ENCODE measurements around the gene HSPA4. TPM values are rescaled to one million over a fixed set of nuclear protein-coding genes. Genes with fewer than 3 reads are reported as not detected.

HSPA4 gene
- total and polyA plus RNA-seq, 2 of the 13 experiments (the other 11 are each of a cell fraction or from before 2014, with no cell fraction given): 36.6 to 231 TPM

DNA sequence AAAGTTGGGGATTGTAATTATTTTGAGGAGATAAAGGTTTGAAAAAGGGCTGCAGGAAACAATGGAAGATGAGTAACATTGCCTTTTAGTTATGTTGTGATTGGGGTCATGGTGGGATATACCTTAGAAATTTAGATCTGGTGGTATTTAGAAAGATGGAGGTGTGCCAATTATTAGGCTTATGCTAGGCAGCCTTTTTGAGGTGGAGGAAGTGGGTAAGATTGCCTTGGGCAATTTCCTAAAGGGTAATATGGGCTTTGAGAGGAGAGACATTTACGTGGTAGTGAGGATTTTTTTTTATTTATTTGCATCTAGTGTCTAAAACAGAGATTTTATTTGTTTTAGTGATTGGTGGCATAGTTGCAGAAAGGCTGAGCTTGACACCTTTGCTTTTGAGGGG, 10.5 kb downstream of the HSPA4 start:
- Histone ChIP-seq H3K4me3 (replicated peaks in 1 of 3; ENCODE audit: insufficient read depth in 1 of 3, low read depth in 2 of 3, low read length in 3 of 3) (no peak overlapping the region), H3K27me3 (ENCODE audit: control insufficient read depth in 1 of 2, insufficient read depth in 2 of 2, low read length in 2 of 2) (no peaks in the 10 kb centered on the region), H4K20me1 (ENCODE audit: insufficient read depth, low read length) (peaks cover 33% of the 10 kb centered on the region), H3K4me1 (ENCODE audit: insufficient read depth, low read length) (peaks cover 26% of the 10 kb centered on the region), H3K27ac (ENCODE audit: extremely low read length, insufficient read depth, low read length) (no peak overlapping the region), H3K4me2 (ENCODE audit: low read depth, low read length) (no peak overlapping the region), H3K79me2 (ENCODE audit: insufficient read depth, low read length) (peaks cover 85% of the 10 kb centered on the region), H3K9ac (ENCODE audit: insufficient read depth, low read depth, low read length) (no peak overlapping the region), H2AFZ (ENCODE audit: low read length) (no peak overlapping the region), H3K9me3 (ENCODE audit: low read length) (no peaks in the 10 kb centered on the region), H3K36me3 (replicated peaks in 1 of 2; ENCODE audit: control insufficient read depth in 1 of 2, insufficient read depth in 2 of 2, low read length in 2 of 2) (peaks cover 7 to 31% of the 10 kb centered on the region in 2 experiments; a peak in 4 of 5 replicates)
- WGBS (ENCODE audit: low lambda C conversion rate): 86% methylated on average over 1 of the region's 1 CpG
- CTCF ChIA-PET (ENCODE audit: low intra/inter-chr PET ratio, low total read pairs): no interaction called here
- FAIRE-seq: no peak
- no peak for ATAC-seq
- DNase-seq (ENCODE audit: low spot score): no peak
- intact Hi-C loops (cut with micrococcal nuclease; ENCODE audit: unreplicated experiment): no loop called here
- no TSS peak for BruUV-seq (replicated peaks)
- POLR2A ChIA-PET: no interaction called here
- in situ Hi-C loops (cut with HindIII; ENCODE audit: extremely low pct_ligation_motif_present, low pct_unique_long_range_greater_than_20kb): no loop called here
- TF ChIP-seq ZSCAN12 (CRISPR knock-in tag; IDR thresholded peaks at IDR 0.05) (no peak), ZNF224 (CRISPR knock-in tag; IDR thresholded peaks at IDR 0.05) (no peak), DNMT1 (CRISPR knock-in tag; IDR thresholded peaks at IDR 0.05) (no peak)
- TF ChIP-seq, protein P1, sequence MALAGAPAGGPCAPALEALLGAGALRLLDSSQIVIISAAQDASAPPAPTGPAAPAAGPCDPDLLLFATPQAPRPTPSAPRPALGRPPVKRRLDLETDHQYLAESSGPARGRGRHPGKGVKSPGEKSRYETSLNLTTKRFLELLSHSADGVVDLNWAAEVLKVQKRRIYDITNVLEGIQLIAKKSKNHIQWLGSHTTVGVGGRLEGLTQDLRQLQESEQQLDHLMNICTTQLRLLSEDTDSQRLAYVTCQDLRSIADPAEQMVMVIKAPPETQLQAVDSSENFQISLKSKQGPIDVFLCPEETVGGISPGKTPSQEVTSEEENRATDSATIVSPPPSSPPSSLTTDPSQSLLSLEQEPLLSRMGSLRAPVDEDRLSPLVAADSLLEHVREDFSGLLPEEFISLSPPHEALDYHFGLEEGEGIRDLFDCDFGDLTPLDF (CRISPR knock-in tag; IDR thresholded peaks at IDR 0.05): no peak

GRCh38 chr5:133063965-133064364, 12.2 kb downstream of the HSPA4 start:
- Histone ChIP-seq H3K9ac (ENCODE audit: insufficient read depth, low read depth, low read length) (no peak overlapping the region), H3K4me1 (ENCODE audit: insufficient read depth, low read length) (peaks cover 13% of the 10 kb centered on the region), H3K36me3 (replicated peaks in 1 of 2; ENCODE audit: control insufficient read depth in 1 of 2, insufficient read depth in 2 of 2, low read length in 2 of 2) (peaks cover 8 to 47% of the 10 kb centered on the region in 2 experiments), H3K79me2 (ENCODE audit: insufficient read depth, low read length) (peaks cover 71% of the 10 kb centered on the region), H3K27me3 (ENCODE audit: control insufficient read depth in 1 of 2, insufficient read depth in 2 of 2, low read length in 2 of 2) (no peaks in the 10 kb centered on the region), H2AFZ (ENCODE audit: low read length) (no peak overlapping the region), H3K4me3 (replicated peaks in 1 of 3; ENCODE audit: insufficient read depth in 1 of 3, low read depth in 2 of 3, low read length in 3 of 3) (no peak overlapping the region), H4K20me1 (ENCODE audit: insufficient read depth, low read length) (peaks cover 22% of the 10 kb centered on the region; the same call in 1 of the 2 replicates), H3K9me3 (ENCODE audit: low read length) (no peaks in the 10 kb centered on the region), H3K4me2 (ENCODE audit: low read depth, low read length) (no peak overlapping the region), H3K27ac (ENCODE audit: extremely low read length, insufficient read depth, low read length) (no peak overlapping the region)
- BruUV-seq (replicated peaks): no TSS peak
- in situ Hi-C loops (cut with HindIII; ENCODE audit: extremely low pct_ligation_motif_present, low pct_unique_long_range_greater_than_20kb): no loop called here
- DNase-seq (ENCODE audit: low spot score) (no peak), FAIRE-seq (no peak), ATAC-seq (no peak)
- POLR2A ChIA-PET: interaction anchor here (1.3 kb wide), 1 partner anchor 101 kb away, joined by 3 read pairs; the partner anchor contains the start of gene AFF4
- intact Hi-C loops (cut with micrococcal nuclease; ENCODE audit: unreplicated experiment): no loop called here
- 84% methylated on average over 10 of the region's 10 CpGs for WGBS (ENCODE audit: low lambda C conversion rate)
- CTCF ChIA-PET (ENCODE audit: low intra/inter-chr PET ratio, low total read pairs): no interaction called here
- TF ChIP-seq ZBTB39 (CRISPR knock-in tag; IDR thresholded peaks at IDR 0.05) (no peak), ZNF331 (CRISPR knock-in tag; IDR thresholded peaks at IDR 0.05) (no peak), KDM1A (CRISPR knock-in tag; IDR thresholded peaks at IDR 0.05) (no peak), HOMEZ (CRISPR knock-in tag; IDR thresholded peaks at IDR 0.05; ENCODE audit: low read depth) (no peak), SMC3 (IDR thresholded peaks at IDR 0.05; ENCODE audit: low read length) (no peak), EZH2 (conservative IDR thresholded peaks at IDR 0.05; ENCODE audit: low read depth, low read length) (no peak), IKZF1 (IDR thresholded peaks at IDR 0.05) (no peak), RBAK (CRISPR knock-in tag; IDR thresholded peaks at IDR 0.05) (no peak), ZFP36L1 (CRISPR knock-in tag; IDR thresholded peaks at IDR 0.05) (no peak), TFAP4 (IDR thresholded peaks at IDR 0.05; ENCODE audit: borderline replicate concordance, low read depth) (no peak)
